Hepatocyte (in vitro differentiated cells): ENCODE results near the gene GRM4.

Experiments used
- EZH2phosphoT487 ChIP-seq: fragments of 200-600 bp; sonication (generic); IDR thresholded peaks from one replicate; pipeline ENCODE4 v1.6.1; 2018; ENCODE audit warnings: antibody characterized with exemption, mild to moderate bottlenecking, low read depth, moderate library complexity; ENCODE audit not compliant: unreplicated experiment, severe bottlenecking
- TF ChIP-seq, protein P1 (sequence below): fragments of 200-600 bp; sonication (generic); IDR thresholded peaks from 2 replicates; pipeline ENCODE4 v1.5.1; 2016; ENCODE audit warnings: antibody characterized with exemption, mild to moderate bottlenecking; ENCODE audit not compliant: poor library complexity

DNA sequence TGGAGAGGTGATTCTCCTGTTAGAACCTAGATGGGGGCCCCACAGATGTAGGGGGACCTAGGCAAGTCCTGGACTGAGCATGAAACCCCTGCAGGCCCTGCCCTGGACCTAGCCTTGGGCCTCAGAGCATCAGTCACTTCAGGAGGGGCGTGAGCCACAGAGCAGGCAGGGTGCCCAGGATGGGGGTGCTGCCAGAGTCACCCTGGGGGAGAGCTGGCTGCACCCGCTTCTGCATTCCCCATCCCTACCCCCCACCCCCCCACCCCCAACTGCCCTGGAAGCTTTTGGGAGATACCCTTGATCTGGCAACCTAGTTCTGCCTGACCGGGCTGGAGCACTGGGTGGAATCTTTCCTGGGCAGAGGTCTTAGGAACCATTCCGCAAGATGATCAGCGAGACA is 125.6 kb downstream of the GRM4 start:
- TF ChIP-seq, protein P1, sequence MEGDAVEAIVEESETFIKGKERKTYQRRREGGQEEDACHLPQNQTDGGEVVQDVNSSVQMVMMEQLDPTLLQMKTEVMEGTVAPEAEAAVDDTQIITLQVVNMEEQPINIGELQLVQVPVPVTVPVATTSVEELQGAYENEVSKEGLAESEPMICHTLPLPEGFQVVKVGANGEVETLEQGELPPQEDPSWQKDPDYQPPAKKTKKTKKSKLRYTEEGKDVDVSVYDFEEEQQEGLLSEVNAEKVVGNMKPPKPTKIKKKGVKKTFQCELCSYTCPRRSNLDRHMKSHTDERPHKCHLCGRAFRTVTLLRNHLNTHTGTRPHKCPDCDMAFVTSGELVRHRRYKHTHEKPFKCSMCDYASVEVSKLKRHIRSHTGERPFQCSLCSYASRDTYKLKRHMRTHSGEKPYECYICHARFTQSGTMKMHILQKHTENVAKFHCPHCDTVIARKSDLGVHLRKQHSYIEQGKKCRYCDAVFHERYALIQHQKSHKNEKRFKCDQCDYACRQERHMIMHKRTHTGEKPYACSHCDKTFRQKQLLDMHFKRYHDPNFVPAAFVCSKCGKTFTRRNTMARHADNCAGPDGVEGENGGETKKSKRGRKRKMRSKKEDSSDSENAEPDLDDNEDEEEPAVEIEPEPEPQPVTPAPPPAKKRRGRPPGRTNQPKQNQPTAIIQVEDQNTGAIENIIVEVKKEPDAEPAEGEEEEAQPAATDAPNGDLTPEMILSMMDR: no peak
- no peak for TF ChIP-seq EZH2phosphoT487
